HG02938 (cell line): Measurements from ENCODE around the gene ATG7.
"Not testable (repeated sequence)": the region's sequence is repeated elsewhere in the genome, so short reads cannot be mapped to it uniquely, and the experiment has no call there.

ENCODE experiments used
- ATAC-seq: cut with Tn5 transposase; IDR thresholded peaks from one replicate; pipeline ENCODE4 v1.9.1; 2021; ENCODE audit warnings: mild to moderate bottlenecking, moderate library complexity; ENCODE audit not compliant: unreplicated experiment

ATG7 gene

GRCh38 chr3:11498646-11499045 is 226.4 kb downstream of the ATG7 start:
- ATAC-seq = no peak

GRCh38 chr3:11499144-11499543 is 226.9 kb downstream of the ATG7 start:
- no peak for ATAC-seq

DNA sequence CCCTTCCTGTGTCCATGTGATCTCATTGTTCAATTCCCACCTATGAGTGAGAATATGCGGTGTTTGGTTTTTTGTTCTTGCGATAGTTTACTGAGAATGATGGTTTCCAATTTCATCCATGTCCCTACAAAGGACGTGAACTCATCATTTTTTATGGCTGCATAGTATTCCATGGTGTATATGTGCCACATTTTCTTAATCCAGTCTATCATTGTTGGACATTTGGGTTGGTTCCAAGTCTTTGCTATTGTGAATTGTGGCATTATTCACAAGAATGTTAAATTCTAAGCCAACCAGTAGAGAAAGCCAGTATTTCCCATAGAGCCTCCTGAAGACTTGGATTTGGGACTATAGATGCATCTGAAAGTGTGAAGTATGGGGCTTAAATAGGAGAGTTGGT is 230.2 kb downstream of the ATG7 start:
- not testable (repeated sequence) for ATAC-seq

GRCh38 chr3:11507719-11508118 is 235.5 kb downstream of the ATG7 start:
- ATAC-seq = no peak

DNA sequence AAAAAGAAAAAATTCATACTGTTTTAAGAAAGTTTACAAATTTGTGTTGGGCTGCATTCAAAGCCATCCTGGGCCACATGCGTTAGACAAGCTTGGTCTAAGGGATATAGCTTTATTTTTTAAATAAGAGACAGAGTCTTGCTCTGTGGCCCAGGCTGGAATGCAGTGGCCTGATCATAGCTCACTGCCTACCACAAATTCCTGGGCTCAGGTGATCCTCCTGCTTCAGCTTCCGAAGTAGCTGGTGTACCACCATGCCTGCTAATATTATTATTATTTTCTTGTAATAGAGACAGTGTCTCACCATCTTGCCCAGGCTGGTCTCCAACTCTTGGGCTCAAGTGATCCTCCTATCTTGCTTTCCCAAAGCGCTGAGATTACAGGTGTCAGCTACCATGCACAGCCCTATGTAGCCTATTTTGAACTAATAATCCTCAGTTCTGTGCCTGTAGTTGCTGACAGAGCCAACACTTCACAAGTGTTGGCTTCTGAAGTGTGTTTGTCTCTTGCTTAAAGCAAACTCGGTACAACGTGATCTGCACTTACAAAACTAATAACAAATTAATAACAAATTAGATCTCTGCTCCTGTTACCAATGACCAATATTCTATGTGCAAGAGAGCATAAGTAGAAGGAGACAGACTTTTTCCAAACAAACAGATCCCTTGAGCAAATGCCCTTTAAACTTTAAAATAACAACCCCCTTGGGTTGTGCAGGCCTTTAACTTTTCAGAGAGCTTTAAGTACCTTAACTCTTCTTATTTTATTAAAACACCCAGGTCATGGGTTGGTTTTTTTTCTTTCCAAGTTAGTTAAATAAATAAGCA is 236.4 kb downstream of the ATG7 start:
- ATAC-seq = no peak

- ATAC-seq = no peak
Observed at GRCh38 chr3:11509173-11510000, 237.2 kb downstream of the ATG7 start.

DNA sequence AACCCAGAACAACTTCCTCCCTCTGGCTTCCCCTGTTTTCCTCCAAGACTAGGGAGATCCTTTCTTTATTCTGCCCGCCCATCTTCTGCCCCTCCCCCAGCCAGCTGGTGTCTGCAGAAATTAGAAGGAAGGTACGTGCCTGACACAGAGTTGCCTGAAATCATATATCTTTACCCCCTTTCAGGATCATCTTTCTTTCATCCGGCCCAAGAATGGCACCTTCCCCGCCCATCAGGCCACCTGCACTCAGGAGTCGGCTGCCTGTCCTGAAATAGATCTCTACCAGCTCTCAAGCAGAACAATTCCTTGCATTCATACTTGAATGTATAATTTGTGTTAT is 237.8 kb downstream of the ATG7 start:
- ATAC-seq = no peak

- ATAC-seq = no peak
Observed at GRCh38 chr3:11510356-11510755, 238.2 kb downstream of the ATG7 start.

DNA sequence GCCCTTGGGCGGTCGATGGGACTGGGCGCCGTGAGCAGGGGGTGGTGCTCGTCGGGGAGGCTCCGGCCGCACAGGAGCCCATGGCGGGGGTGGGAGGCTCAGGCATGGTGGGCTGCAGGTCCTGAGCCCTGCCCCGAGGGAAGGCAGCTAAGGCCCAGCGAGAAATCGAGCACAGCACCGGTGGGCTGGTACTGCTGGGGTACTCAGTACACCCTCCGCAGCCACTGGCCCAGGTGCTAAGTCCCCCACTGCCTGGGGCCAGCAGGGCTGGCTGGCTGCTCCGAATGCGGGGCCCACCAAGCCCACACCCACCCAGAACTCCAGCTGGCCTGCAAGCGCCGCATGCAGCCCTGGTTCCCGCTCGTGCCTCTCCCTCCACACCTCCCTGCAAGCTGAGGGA is 239.4 kb downstream of the ATG7 start:
- not testable (repeated sequence) for ATAC-seq

DNA sequence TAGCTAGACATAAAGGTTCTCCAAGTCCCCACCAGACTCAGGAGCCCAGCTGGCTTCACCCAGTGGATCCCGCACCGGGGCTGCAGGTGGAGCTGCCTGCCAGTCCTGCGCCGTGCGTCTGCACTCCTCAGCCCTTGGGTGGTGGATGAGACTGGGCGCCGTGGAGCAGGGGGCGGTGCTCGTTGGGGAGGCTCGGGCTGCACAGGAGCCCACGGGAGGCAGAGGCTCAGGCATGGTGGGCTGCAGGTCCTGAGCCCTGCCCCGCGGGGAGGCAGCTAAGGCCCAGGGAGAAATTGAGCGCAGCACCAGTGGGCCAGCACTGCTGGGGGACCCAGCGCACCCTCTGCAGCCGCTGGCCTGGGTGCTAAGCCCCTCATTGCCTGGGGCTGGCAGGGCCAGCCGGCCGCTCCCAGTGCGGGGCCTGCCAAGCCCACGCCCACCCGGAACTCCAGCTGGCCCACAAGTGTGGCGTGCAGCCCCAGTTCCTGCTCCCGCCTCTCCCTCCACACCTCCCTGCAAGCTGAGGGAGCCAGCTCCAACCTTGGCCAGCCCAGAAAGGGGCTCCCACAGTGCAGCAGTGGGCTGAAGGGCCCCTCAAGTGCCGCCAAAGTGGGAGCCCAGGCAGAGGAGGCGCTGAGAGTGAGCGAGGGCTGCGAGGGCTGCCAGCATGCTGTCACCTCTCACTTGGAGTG is 241.1 kb downstream of the ATG7 start:
- ATAC-seq = not testable (repeated sequence)

GRCh38 chr3:11513817-11514135 is 241.6 kb downstream of the ATG7 start:
- no peak for ATAC-seq

- no peak for ATAC-seq
Observed at GRCh38 chr3:11514191-11514821, 242.1 kb downstream of the ATG7 start.

DNA sequence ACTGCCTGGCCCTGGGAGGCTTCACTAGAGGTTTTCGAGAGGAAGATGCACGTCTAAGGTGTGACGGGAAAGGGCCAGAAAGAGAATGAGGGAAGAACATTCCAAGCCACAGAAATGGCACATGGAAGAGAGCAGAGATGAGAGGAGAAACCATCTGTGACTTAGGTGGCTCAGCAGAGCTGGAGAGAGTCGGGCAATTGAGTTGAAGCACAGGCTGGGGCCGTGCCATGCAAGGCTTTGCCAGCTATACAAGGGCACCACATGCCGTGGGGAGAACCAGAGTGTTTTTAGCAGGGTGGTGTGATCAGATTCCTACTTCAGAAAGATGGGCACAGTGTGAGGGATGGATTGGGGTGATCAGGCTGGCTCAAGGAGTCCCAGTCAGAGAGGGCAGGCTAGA is 245.4 kb downstream of the ATG7 start:
- no peak for ATAC-seq

DNA sequence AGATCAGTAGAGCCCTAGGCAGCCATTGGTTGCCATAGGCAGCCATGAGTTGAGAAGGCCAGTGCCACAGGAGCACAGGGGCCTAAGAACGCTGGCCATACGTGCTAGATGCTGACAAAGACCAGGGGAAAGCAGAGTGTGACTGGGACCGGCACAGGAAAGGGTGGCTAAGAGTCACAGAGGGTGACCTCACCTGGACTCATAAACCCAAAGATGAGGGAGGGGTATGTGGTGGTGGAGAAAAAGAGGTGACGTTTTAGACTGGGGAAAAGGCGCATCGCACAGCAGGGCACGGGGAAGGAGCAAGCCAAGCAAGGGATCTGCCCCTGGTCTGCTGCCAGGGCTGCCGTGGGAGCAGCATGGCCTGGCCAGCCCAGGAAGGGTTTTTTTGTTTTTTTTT is 249.0 kb downstream of the ATG7 start:
- no peak for ATAC-seq

GRCh38 chr3:11522398-11522715 is 250.2 kb downstream of the ATG7 start:
- ATAC-seq = no peak

DNA sequence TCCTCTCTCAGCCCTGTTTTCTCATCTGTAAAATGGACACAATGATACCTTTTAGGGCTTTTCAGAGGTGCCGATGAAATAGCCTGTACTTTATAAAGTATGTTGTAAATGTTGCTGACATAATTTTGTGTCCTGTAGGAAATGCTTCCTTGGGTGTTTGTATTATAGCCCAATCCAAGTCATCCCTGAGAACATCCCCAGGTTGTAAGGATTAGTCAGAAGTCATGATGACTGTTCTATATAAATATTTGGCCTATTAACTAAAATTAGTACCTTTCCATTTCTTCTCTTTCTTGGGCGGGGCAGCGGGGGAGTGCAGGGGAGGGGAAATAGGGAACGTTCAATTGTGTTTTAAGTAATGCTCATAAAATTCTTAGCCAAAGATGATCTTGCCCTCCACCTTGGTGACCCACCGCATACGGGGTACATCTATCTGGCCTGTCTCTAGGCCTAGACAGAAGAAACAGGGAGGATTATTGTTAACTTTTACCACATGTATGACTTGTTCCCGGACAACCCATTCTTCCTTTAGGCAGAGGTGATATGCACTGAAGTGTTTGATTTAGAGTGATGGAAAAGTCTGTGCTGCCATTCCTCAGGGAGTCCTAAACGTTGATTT is 250.9 kb downstream of the ATG7 start:
- ATAC-seq = no peak

- no peak for ATAC-seq
Observed at GRCh38 chr3:11523572-11524101, 251.4 kb downstream of the ATG7 start.

- ATAC-seq = not testable (repeated sequence)
Observed at GRCh38 chr3:11526121-11526520, 253.9 kb downstream of the ATG7 start.

DNA sequence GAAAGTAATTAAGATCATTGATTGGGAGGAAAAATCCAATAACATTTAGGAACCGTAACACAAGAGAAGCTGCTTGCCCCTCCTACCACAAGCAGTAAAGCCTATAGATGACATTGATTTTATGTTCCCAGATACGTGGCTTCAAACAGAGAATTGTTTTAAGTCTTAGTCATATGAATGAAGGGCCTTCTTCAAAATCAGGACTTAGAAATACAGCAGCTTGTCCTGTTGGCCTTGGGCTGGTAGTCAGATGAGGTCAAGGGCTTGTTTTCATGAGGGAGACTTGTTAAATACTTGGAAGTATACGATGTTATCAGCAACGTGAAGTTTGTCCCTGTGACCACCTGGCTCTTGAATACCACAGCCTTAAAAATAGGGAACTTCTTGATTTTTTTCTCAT is 257.1 kb downstream of the ATG7 start:
- ATAC-seq = no peak

- ATAC-seq = no peak
Observed at GRCh38 chr3:11530153-11530721, 258.0 kb downstream of the ATG7 start.
